ENCODE results near the gene PAMR1.

Gene PAMR1

DNA sequence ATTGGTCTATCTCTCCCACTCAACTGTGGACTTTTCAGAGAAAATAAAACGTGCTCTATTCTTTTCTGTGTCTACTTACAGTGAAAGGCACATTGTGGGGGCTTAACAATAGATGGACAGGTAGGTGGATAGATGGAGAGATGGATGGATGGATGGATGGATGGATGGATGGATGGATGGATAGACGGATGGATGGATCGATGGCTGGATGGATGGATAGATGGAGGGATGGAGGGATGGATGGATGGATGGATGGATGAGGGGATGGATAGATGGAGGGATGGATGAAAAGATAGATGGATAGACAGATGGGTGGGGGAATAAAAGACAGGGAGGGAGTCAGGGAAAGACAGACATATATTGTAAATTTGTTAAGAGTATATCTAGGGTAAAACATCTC, 91.8 kb downstream of the PAMR1 start:
- DNase-seq = no peak

DNA sequence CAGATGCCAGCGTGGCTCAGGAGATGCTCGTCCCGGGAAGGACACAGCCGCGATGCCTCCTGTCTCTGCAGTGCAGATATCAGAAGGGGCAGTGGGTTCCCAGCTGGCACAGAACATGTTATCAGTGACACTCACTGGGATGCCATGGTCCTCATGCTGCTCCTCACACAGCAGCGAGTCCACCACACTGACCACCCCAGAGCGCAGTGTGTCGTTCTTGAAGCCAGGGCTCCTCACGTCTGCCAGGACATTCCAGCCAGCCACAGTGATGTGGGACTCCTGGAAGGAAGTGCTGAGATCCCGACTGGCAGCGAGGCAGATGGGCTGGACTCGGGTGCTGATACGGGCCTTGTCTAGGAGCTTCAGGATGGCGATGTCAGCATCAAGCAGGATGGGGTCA, 93.0 kb downstream of the PAMR1 start:
- DNase-seq = no peak

- no peak for DNase-seq
These were observed 98.3 kb downstream of the PAMR1 start for GRCh38 chr11:35427071-35427470.

- no peak for DNase-seq
These were observed 99.1 kb downstream of the PAMR1 start for GRCh38 chr11:35426351-35426750.

GRCh38 chr11:35425603-35426212, 99.7 kb downstream of the PAMR1 start:
- DNase-seq = no peak

GRCh38 chr11:35424157-35424940, 101.1 kb downstream of the PAMR1 start:
- no peak for DNase-seq

- no peak for DNase-seq
These were observed 105.0 kb downstream of the PAMR1 start for GRCh38 chr11:35420371-35420770.

DNA sequence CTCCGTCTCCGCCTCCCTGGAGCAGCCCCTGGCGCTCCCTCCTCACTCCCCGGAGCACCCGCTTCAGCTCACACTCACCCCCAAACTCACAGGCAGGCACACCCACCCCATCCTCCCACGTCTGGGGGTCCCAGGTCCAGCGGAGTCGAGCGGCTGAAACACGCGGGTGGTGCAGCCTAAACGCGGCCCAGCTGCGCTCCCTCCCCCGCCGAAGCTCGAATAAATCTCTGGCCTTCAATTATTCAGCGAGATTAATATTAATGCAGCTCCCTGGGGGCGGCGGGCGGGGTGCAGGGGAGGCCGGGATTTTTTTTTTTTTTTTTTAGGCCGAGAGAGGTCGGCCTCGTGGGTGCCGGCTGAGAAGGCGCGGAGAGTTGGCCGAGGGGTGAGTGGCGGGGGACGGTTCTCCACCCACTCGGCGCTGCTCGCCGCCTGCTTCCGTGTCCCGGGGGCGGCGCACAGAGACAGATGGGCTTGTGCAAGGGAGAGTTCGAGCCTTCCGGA, 105.5 kb downstream of the PAMR1 start:
- DNase-seq = no peak

DNA sequence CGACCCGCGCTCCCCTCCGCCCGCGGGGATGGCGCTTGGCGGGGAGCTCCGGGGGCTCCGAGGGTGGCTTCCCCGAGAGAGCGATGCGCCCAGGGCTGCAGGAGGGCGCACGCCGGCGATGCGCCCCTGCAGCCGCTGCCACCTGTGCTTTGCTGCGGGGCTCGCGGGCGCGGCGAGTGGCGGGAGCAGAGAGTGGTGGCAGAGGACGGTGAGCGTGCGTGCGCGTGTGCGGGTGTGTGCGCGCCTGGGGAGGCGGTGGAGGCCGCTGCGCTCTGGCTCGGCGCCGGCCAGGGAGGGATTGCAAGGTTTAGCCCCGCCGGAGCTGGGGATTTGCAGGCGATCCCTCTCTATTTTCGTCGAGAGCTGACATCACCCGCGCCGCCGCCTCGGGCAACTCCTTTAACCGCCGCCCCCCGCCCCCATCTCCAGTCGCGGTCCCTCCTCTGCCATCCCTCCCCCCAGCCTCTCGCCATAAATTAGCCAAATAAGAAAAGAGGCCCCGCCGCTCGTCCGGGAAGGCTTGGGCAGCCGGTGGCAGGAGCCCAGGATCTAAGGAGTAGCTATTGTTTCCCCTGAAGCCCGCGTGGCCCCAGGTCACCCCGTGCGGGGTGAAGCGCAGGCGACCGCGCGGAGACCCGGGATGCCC, 106.1 kb downstream of the PAMR1 start, which contains the start of gene SLC1A2:
TSS of gene SLC1A2 (minus strand) at position 375 of the 646 bp plus-strand sequence. CDS start 592 bp downstream, outside the sequence.
- no peak for DNase-seq

DNA sequence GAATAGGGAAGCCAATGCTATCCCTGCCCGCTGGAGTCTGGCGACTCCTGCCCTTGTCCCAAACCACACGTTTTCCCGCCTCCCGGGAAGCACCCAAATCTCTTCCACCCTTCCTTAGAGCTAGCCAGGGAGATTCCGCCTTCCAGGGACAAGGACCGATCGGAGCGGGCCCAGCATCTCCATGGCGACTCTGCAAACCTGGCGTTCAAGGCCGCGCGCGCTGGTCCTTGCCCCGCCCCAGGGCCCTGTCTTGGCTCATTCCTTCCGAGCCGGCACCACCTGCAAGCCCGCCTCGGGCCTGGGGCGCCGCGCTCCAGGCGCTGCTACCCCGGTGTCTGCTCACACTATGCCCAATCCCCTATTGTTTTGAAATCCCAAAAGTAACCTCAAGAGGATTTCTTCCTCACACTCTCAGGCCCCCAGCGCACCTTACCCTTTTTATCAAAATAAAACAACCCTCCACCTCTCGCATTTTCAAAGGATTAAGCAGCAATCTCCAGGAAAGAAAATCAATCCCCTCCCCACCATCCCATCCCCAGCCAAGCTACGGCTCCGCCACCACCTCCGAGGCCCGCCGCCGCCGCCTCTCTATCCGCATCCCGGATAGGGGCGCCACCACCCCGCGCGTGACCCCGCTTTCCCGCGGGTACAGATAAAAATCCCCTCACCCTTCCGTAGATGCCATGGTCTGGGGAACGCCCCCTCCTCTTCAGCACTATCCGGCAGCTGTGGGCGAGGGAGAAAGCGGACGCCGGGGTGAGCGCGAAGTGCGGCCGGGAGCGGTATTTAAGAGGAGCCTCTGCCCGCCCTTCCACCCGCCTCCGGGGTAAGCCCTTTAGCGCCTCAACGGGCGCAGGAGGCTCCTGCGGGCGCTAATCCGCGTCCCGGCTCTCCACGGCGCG, 106.9 kb downstream of the PAMR1 start:
- DNase-seq = no peak

GRCh38 chr11:35415487-35415886, 109.9 kb downstream of the PAMR1 start:
- DNase-seq = no peak

- no peak for DNase-seq
These were observed 110.6 kb downstream of the PAMR1 start for GRCh38 chr11:35414776-35415175.

- DNase-seq = no peak
These were observed 111.1 kb downstream of the PAMR1 start for GRCh38 chr11:35414311-35414710.

- no peak for DNase-seq
These were observed 111.8 kb downstream of the PAMR1 start for GRCh38 chr11:35413598-35413997.

DNA sequence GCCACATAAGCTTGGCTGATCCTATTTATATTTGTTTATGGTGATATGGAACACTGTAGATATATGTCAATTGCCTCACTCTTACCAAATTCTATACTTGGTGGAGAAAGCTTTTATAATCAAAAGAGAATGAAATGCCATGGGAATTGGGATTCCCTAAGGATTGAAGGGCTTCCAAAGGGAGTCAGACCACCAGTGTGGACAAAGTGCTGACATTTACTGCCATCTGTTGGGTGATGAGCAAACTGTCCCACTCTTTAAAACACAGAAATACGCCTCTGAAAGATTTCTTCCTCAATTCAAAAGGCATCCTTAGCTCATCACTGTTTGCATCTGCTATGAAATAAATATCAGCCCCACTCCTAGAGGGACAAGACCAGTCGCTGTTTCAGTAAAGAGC, 113.1 kb downstream of the PAMR1 start:
- no peak for DNase-seq

- no peak for DNase-seq
These were observed 118.4 kb downstream of the PAMR1 start for GRCh38 chr11:35407041-35407440.

- no peak for DNase-seq
These were observed 121.0 kb downstream of the PAMR1 start for GRCh38 chr11:35404388-35404775.

- no peak for DNase-seq
These were observed 121.5 kb downstream of the PAMR1 start for GRCh38 chr11:35403765-35404387.

- no peak for DNase-seq
These were observed 122.4 kb downstream of the PAMR1 start for GRCh38 chr11:35402751-35403660.

DNA sequence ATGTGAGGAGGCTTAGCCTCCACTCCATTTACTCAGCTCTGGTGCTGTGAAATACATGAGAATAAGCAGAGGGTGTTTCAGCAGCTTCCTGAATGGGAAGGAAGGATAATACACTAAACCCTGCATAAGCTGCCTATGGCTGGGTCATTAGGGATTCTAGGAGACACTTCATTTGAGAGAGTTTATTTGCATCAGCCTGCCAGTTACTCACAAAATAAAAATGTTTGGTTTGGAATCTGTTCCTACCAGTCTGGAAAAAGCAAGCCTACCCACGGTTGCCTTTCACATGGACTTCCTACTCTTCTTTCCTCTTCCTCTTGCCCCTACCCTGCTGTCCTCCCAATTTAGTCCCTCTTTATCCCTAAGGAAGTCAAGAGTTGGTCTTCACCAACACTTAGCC, 126.5 kb downstream of the PAMR1 start:
- DNase-seq = no peak

- no peak for DNase-seq
These were observed 130.5 kb downstream of the PAMR1 start for GRCh38 chr11:35394941-35395340.

All from activated naive CD4-positive, alpha-beta T cell treated with Interleukin-2 at 50 U/mL for 16 hours (primary cell).